Measurements from ENCODE around the gene PODXL. TPM values are rescaled to one million over a fixed set of nuclear protein-coding genes. Genes with fewer than 3 reads are reported as not detected.

PODXL gene
- total RNA-seq, 4 donors from 2014 or later = 7.9 to 21.3 (median 13.2) TPM

GRCh38 chr7:131454498-131454897 is 101.9 kb downstream of the PODXL start:
- H3K9me3 ChIP-seq = no peaks in the 10 kb centered on the region
- intact Hi-C loops (cut with DNase I; ENCODE audit: low total_unique reads) (no loop called here), in situ Hi-C loops (cut with MboI; ENCODE audit: low sequenced_read_pairs in 4 of 4) (no loop called here)
- no peaks in the 10 kb centered on the region for H3K36me3 ChIP-seq
- no peaks in the 10 kb centered on the region for H3K4me1 ChIP-seq
- no peak for DNase-seq
- H3K4me3 ChIP-seq = no peak overlapping the region
- H3K27me3 ChIP-seq = no peaks in the 10 kb centered on the region
- no peak for ATAC-seq
- no peak for TF ChIP-seq CTCF (IDR thresholded peaks at IDR 0.05 in 4 of 5, conservative IDR thresholded peaks at IDR 0.05 in 1 of 5)
- TF ChIP-seq POLR2A (IDR thresholded peaks at IDR 0.05) = no peak
- H3K27ac ChIP-seq = no peak overlapping the region

Other genes starting within 250 kb of the PODXL start
- gene MKLN1, start 228.8 kb downstream of the PODXL start, total RNA-seq = 10 to 100 TPM; 29.1 to 81.1 (median 48.9) TPM

All from gastrocnemius medialis (tissue), 4 donors.